Measurements from ENCODE around the gene ZKSCAN5.

Gene ZKSCAN5

DNA sequence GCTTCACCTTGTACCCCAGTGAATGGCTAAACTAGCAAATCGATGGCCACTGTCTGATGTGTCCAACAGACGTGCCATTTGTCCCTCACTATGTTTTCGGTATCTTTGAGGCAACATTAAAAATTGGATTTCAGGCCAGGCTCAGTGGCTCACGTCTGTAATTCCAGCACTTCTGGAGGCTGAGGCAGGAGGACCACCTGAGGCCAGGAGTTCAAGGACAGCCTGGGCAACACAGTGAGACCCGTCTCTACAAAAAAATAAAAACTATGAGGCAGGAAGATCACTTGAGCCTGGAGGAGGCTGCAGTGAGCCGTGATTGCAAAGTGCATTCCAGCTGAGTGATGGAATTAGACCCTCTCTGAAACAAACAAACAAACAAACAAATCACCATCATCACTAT, 39.5 kb downstream of the ZKSCAN5 start:
- no peak for TF ChIP-seq CTCF (IDR thresholded peaks at IDR 0.05)

DNA sequence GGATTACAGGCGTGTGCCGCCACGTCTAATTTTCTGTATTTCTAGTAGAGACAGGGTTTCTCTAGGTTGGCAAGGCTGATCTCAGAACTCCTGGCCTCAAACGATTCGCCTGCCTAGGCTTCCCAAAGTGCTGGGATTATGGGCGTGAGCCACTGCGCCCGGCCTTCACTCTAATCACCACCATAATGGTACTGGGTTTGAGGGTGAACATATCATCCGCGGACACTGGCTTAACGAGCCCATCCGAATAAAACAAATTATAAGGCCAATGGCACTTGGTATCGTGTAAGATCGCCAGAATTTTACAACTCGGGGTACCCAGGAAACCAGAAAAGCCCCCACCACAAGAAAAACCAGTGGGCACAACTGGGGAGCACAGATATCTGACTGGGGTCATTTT, 46.9 kb downstream of the ZKSCAN5 start:
- no peak for TF ChIP-seq CTCF (IDR thresholded peaks at IDR 0.05)

GRCh38 chr7:99551767-99552463, 47.5 kb downstream of the ZKSCAN5 start, which contains the start of gene FAM200A:
TSS of gene FAM200A (minus strand) at chr7:99552114. CDS start at chr7:99548407, 3,707 bp downstream.
- TF ChIP-seq CTCF (IDR thresholded peaks at IDR 0.05): no peak

DNA sequence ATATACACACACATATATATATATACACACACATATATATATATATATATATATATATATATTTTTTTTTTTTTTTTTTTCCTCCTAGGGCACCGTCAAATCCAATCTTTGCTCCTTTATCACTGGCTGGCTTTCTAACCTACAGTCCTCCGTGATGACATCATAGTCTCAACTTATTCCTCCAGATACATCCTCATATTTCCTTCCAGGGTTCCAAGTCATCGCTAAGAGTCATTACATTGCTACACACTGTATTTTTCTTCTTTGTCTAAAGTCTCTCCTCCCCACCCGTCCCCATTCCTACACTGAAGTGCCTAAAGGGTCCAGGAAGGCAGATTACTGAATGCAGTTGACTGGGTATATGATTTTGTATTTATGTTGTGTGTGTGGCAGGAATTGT, 48.6 kb downstream of the ZKSCAN5 start:
- TF ChIP-seq CTCF (IDR thresholded peaks at IDR 0.05): no peak

GRCh38 chr7:99554939-99555338, 50.5 kb downstream of the ZKSCAN5 start:
- no peak for TF ChIP-seq CTCF (IDR thresholded peaks at IDR 0.05)

DNA sequence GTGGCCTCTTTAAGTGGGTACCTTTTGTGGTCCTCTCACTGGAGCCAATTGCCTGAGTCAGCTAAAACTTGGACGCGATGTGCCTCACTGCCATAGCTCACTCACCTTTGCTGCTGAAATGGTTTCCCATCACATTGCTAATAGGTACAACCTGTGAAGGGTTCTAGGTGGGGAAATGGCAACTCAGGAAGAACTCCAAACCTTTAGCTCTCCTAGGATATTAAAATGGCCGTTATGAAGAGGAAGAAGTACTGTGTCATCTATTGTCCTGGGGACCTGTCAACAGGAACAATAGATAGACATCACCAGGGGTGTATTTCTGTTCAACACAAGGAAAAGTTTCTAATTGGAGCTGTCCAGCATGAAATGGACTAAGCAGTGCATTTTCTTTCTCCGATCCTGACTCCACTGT, 52.7 kb downstream of the ZKSCAN5 start:
- no peak for TF ChIP-seq CTCF (IDR thresholded peaks at IDR 0.05)

- no peak for TF ChIP-seq CTCF (IDR thresholded peaks at IDR 0.05)
Measured at GRCh38 chr7:99557940-99558305, 53.5 kb downstream of the ZKSCAN5 start.

Measured in LNCAP (cell line).